T-helper 2 cell treated with Interferon-gamma antibody and Interleukin-4, amounts not matched to agents 5 μg/mL and 100 μg/mL, for 36 hours (primary cell): ENCODE results near the gene SERGEF.

Source experiments
- DNase-seq: peaks from one replicate; pipeline ENCODE4 v3.0.0; 2021; ENCODE audit warnings: low spot score
- H3K27ac Mint-ChIP-seq: one replicate; pipeline ENCODE4 v1.8.0; 2021; ENCODE audit warnings: mild to moderate bottlenecking, mixed read lengths
- H3K27me3 Mint-ChIP-seq: one replicate; pipeline ENCODE4 v1.8.0; 2021; ENCODE audit warnings: low read depth, mixed read lengths
- H3K36me3 Mint-ChIP-seq: one replicate; pipeline ENCODE4 v1.8.0; 2021; ENCODE audit warnings: low read depth, mixed read lengths
- H3K4me1 Mint-ChIP-seq: one replicate; pipeline ENCODE4 v1.8.0; 2021; ENCODE audit warnings: low read depth, mixed read lengths
- H3K4me3 Mint-ChIP-seq: one replicate; pipeline ENCODE4 v1.8.0; 2022; ENCODE audit warnings: mild to moderate bottlenecking, moderate library complexity, mixed read lengths
- H3K9me3 Mint-ChIP-seq: one replicate; pipeline ENCODE4 v1.8.0; 2021; ENCODE audit warnings: mixed read lengths

Gene SERGEF

GRCh38 chr11:17986711-17987220 is 26.1 kb downstream of the SERGEF start:
- H3K27ac Mint-ChIP-seq, result no peak overlapping the region
- H3K9me3 Mint-ChIP-seq, result no peaks in the 10 kb centered on the region
- H3K4me3 Mint-ChIP-seq, result no peak overlapping the region
- no peaks in the 10 kb centered on the region for H3K4me1 Mint-ChIP-seq
- H3K27me3 Mint-ChIP-seq, result no peaks in the 10 kb centered on the region
- DNase-seq, result no peak
- H3K36me3 Mint-ChIP-seq, result peaks cover 37% of the 10 kb centered on the region

GRCh38 chr11:17986007-17986710 is 26.7 kb downstream of the SERGEF start:
- no peak overlapping the region for H3K27ac Mint-ChIP-seq
- no peak overlapping the region for H3K4me3 Mint-ChIP-seq
- DNase-seq, result no peak
- no peaks in the 10 kb centered on the region for H3K4me1 Mint-ChIP-seq
- H3K36me3 Mint-ChIP-seq, result peaks cover 35% of the 10 kb centered on the region
- no peaks in the 10 kb centered on the region for H3K27me3 Mint-ChIP-seq
- no peaks in the 10 kb centered on the region for H3K9me3 Mint-ChIP-seq

GRCh38 chr11:17985517-17985916 is 27.3 kb downstream of the SERGEF start:
- H3K4me3 Mint-ChIP-seq, result no peak overlapping the region
- no peaks in the 10 kb centered on the region for H3K4me1 Mint-ChIP-seq
- no peak overlapping the region for H3K27ac Mint-ChIP-seq
- H3K9me3 Mint-ChIP-seq, result no peaks in the 10 kb centered on the region
- no peaks in the 10 kb centered on the region for H3K27me3 Mint-ChIP-seq
- peaks cover 35% of the 10 kb centered on the region for H3K36me3 Mint-ChIP-seq
- no peak for DNase-seq

- Mint-ChIP-seq H3K36me3 (peaks cover 33% of the 10 kb centered on the region), H3K27me3 (no peaks in the 10 kb centered on the region), H3K9me3 (no peaks in the 10 kb centered on the region), H3K4me3 (no peak overlapping the region), H3K27ac (no peak overlapping the region), H3K4me1 (peaks cover 3% of the 10 kb centered on the region)
- no peak for DNase-seq
These were observed 29.3 kb downstream of the SERGEF start for GRCh38 chr11:17983569-17983968.

GRCh38 chr11:17979770-17980371 is 33.0 kb downstream of the SERGEF start:
- DNase-seq, result peak; percentile 5
- Mint-ChIP-seq H3K27ac (no peak overlapping the region), H3K4me1 (peaks cover 3% of the 10 kb centered on the region), H3K4me3 (no peak overlapping the region), H3K9me3 (no peaks in the 10 kb centered on the region), H3K27me3 (no peaks in the 10 kb centered on the region), H3K36me3 (peaks cover 14% of the 10 kb centered on the region)

- no peaks in the 10 kb centered on the region for H3K9me3 Mint-ChIP-seq
- H3K27ac Mint-ChIP-seq, result no peak overlapping the region
- H3K4me1 Mint-ChIP-seq, result peaks cover 3% of the 10 kb centered on the region
- no peak overlapping the region for H3K4me3 Mint-ChIP-seq
- peak; percentile 5 for DNase-seq
- no peaks in the 10 kb centered on the region for H3K27me3 Mint-ChIP-seq
- H3K36me3 Mint-ChIP-seq, result peaks cover 6% of the 10 kb centered on the region
These were observed 34.1 kb downstream of the SERGEF start for GRCh38 chr11:17978553-17979287.

- H3K27ac Mint-ChIP-seq, result no peak overlapping the region
- DNase-seq, result no peak
- H3K36me3 Mint-ChIP-seq, result peaks cover 6% of the 10 kb centered on the region
- no peak overlapping the region for H3K4me3 Mint-ChIP-seq
- H3K27me3 Mint-ChIP-seq, result no peaks in the 10 kb centered on the region
- no peaks in the 10 kb centered on the region for H3K9me3 Mint-ChIP-seq
- peaks cover 3% of the 10 kb centered on the region for H3K4me1 Mint-ChIP-seq
These were observed 36.2 kb downstream of the SERGEF start for GRCh38 chr11:17976651-17977050.

- peaks cover 3% of the 10 kb centered on the region for H3K4me1 Mint-ChIP-seq
- peaks cover 9% of the 10 kb centered on the region for H3K36me3 Mint-ChIP-seq
- no peak overlapping the region for H3K27ac Mint-ChIP-seq
- H3K4me3 Mint-ChIP-seq, result no peak overlapping the region
- no peaks in the 10 kb centered on the region for H3K9me3 Mint-ChIP-seq
- H3K27me3 Mint-ChIP-seq, result no peaks in the 10 kb centered on the region
- DNase-seq, result no peak
These were observed 38.6 kb downstream of the SERGEF start for GRCh38 chr11:17974246-17974645.

GRCh38 chr11:17972987-17973386 is 39.9 kb downstream of the SERGEF start:
- Mint-ChIP-seq H3K27ac (no peak overlapping the region), H3K4me1 (no peaks in the 10 kb centered on the region), H3K4me3 (no peak overlapping the region), H3K9me3 (no peaks in the 10 kb centered on the region), H3K36me3 (peaks cover 9% of the 10 kb centered on the region), H3K27me3 (no peaks in the 10 kb centered on the region)
- DNase-seq, result no peak

- no peak for DNase-seq
- Mint-ChIP-seq H3K4me1 (no peaks in the 10 kb centered on the region), H3K27ac (no peak overlapping the region), H3K9me3 (no peaks in the 10 kb centered on the region), H3K27me3 (no peaks in the 10 kb centered on the region), H3K36me3 (peaks cover 9% of the 10 kb centered on the region), H3K4me3 (no peak overlapping the region)
These were observed 44.6 kb downstream of the SERGEF start for GRCh38 chr11:17968206-17968605.

GRCh38 chr11:17967661-17968060 is 45.2 kb downstream of the SERGEF start:
- Mint-ChIP-seq H3K27ac (no peak overlapping the region), H3K9me3 (no peaks in the 10 kb centered on the region), H3K36me3 (peaks cover 9% of the 10 kb centered on the region), H3K4me1 (no peaks in the 10 kb centered on the region), H3K4me3 (no peak overlapping the region), H3K27me3 (no peaks in the 10 kb centered on the region)
- no peak for DNase-seq

- Mint-ChIP-seq H3K4me3 (no peak overlapping the region), H3K27ac (no peak overlapping the region), H3K4me1 (no peaks in the 10 kb centered on the region), H3K36me3 (peaks cover 20% of the 10 kb centered on the region), H3K9me3 (no peaks in the 10 kb centered on the region), H3K27me3 (no peaks in the 10 kb centered on the region)
- DNase-seq, result no peak
These were observed 52.8 kb downstream of the SERGEF start for GRCh38 chr11:17960091-17960490.

- Mint-ChIP-seq H3K27ac (peak overlapping the region; percentile 2), H3K27me3 (no peaks in the 10 kb centered on the region)
These were observed 54.4 kb downstream of the SERGEF start for GRCh38 chr11:17958446-17958845.

More at GRCh38 chr11:17958446-17958845, 54.4 kb downstream of the SERGEF start:
- Mint-ChIP-seq H3K36me3 (peaks cover 24% of the 10 kb centered on the region), H3K4me1 (no peaks in the 10 kb centered on the region), H3K4me3 (no peak overlapping the region), H3K9me3 (no peaks in the 10 kb centered on the region)
- DNase-seq, result no peak
